HG03025 (cell line): ENCODE measurements around the gene CD40.
A peak's percentile ranks its signal among the peaks of the same experiment; 100 is the strongest.

Source experiments
- ATAC-seq: cut with Tn5 transposase; IDR thresholded peaks from one replicate; pipeline ENCODE4 v1.9.1; 2021; ENCODE audit warnings: mild to moderate bottlenecking, moderate library complexity; ENCODE audit not compliant: unreplicated experiment, low FRiP score

CD40 gene

DNA sequence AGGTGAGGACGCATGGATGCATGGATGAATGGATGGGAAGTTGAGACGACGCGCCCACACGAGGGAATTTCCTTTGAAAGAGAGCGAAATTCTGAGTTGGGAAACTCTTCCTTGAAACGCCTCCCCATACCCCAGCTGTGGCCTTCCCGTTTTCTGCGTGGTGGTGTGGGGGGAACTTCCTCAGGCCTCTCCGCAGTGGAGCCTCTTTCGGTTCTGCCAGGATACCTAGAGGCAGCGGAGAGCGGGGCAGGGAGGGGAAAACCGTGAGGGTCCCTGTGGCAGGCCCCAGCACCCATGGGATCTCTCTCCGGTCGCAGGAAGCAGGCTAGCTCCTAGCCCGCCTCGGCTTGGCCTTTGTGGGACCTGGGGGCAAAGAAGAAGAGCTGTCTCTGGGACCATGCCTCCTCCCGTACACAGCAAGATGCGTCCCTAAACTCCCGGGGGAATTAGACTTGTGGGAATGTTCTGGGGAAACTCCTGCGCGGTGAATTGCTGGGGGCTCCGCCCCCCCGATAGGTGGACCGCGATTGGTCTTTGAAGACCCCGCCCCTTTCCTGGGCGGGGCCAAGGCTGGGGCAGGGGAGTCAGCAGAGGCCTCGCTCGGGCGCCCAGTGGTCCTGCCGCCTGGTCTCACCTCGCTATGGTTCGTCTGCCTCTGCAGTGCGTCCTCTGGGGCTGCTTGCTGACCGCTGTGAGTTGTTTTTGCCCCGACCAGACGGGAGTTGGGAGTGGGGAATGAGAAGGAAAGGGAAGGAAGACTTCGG, at the start of gene CD40:
Gene CD40 (plus strand): TSS at position 611 of the 764 bp plus-strand sequence. CDS start 30 bp downstream, at position 641.
- peak; percentile 59 for ATAC-seq

DNA sequence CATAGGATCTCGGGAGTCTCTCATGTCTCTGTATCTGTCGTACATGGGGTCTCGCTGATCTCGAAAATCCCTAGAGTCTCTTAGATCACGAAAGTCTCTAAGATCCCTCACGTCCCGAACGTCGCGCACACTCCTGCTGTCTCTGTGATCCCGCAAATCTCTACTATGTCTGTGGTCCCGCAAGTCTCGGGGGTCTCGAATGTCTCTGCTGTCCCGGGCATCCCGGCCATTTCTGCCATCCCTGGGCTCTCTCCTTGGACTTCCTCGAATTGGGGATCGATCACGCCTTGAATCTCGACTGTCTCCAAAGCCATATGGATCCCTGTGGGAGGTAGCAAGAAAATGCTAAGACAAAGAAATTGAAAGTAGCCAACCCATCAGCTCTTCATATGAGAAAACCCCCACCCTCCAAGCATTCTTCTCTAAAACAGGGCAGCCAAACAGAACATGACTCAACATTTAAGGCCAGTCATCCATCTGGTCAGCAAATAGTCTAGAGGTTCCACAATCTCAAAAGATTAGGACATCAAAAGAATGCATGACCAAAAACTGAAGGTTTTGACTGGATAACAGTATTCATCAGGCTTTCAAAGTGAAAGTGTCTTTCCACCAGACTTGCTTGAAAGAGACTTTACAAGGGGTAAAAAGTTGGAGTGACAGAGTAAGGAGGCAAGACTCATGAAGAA, 47.8 kb upstream of the CD40 start:
- no peak for ATAC-seq

DNA sequence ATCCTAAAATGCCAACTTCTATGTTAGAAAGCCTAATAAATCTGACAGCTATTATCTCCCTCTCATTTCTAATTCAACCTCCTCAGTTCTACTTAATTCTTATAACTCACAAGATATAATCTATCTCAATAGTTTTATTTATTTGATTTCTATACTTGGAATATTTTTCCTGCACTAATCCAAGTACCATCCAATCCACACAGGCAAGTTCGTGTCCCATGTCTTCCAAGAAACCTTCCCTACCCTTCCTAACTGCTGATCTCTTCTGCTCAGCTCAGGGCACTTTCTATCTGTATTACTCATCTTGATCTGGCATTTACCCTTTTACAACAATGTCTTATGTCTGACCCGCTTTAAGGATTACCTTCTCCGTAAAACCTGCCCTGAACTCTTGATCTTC, 46.5 kb upstream of the CD40 start:
- ATAC-seq = no peak

DNA sequence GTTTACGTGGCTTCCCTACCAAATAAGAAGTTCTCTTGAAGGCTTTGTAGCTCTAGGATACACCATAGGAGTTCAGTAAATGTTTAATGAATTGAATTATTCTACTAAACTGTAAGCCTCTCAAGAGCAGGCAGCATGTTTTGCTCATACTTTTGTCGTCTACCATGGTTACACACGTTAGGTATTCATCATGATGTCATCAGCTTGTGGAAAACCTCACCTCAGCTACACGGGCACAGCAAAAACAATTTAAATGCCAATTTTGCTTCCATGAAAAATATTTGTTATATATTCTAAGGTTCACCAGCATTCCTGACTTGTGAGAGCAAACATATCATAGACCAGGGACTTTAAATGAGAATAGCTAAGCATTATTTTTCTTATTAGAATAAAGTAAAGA, 45.1 kb upstream of the CD40 start:
- no peak for ATAC-seq

DNA sequence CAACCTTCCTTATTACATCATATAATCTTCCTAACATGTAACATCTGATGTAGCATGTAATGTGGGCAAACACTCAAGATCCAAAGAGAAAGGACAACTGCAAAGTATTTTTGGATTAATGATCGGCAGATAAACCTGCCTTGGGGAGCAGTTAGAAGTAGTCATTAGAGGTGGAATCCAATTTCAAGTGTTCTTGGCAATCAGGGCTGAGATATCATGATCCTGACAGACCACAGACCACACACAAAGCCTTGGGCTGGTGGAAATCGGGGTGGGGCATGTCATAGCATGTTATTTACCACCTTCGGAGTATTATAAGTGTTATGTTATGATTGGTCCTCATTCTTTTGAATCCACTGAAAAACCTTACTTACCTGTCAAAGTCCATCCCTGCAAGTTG, 44.7 kb upstream of the CD40 start:
- no peak for ATAC-seq

DNA sequence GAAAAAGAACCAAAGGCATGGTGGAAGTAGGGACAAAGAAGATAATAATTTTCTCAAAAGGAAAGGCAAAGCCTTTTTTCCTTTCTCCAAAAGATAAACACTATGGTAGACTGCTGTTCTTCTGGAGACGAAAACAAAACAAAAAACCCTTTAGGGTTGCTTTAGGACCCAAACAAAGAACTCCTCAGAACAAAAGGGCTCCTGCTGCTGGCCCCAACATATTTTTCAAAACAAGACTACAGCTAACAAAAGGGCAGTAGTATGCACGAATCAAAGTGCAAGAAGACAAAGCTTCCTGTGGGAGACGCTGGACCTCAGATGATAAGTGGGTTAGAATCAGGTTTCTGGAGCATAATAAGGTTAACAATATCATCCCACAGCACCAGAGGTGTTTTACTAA, 44.1 kb upstream of the CD40 start:
- no peak for ATAC-seq

DNA sequence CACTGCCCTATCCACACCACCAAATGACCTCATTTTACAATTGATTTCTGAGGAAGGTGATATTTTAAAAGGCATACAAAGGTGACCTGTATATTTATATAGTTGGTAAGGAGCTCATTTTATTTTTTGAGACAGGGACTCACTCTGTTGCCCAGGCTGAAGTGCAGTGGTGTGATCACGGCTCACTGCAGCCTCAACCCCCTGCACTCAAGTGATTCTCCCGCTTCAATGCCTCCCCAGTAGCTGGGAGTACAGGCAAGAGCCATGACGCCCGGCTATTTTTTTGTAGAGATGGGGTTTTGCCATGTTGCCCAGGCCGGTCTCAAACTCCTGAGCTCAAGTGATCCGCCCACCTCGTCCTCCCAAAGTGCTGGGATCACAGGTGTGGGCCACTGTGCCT, 41.3 kb upstream of the CD40 start:
- ATAC-seq = no peak

DNA sequence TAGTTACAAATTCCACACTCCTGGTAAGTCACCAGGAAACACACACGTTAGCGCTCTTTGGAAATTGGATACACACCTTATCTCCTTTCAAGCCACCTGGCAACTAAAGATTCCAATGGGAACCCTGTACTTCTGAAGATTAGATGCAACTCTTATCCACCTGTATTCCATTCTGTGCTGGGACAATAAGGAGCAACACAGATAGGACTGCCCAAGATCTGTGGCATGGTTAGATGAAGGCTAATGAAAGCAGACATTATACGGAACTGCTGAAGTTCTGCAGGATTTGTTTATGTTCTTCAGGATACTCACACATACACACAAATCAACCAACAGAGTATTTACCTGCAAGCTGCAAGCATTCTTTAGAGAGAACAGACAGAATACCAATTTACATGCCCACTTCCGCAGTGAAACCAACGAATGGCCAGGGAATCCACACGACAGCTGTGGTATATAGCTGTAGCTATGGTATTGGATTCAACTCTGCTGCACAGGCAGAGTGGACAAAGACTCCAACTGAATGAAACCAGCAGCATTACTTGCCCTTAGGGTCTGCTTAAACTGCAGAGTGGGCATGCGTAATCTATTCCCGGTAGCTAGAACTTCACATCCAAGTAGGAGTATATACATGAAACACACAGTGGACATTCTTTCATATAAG, 40.3 kb upstream of the CD40 start:
- ATAC-seq = no peak

DNA sequence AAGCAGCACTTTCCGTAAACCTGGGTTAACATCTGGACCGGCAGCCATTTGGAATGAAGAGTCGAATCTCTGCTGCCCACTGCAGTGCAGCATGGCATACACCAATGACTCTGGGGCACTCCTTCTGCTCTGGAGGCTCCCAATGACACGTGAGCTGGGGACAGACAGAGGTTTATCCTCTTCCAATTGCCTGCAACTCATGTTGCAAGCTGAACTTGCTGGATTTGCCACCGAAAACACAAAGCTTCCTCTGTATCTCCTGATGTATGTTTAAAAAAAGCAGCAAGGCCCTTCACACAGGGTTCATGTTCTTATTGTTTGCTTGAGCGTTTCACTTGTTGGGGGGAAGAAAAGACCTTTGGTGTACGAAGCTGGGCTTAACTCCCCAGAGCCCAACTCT, 39.2 kb upstream of the CD40 start:
- ATAC-seq = no peak

DNA sequence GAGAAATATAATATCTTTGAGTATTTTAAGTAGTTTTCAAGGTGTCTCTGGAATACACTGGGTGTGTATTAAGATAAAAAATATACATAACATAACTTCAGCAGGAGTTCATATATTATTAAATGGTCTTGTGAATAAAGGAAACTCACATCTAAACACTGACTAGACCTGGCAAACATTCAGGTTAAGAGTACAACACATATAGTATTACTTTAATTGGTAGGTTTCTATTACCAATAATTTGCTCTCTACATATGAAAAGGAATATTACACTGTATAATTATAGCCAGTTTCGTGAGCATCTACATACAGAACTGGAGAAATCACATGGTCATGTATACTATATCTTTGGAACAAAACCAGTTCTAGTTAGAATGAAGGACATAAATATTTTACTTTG, 37.0 kb upstream of the CD40 start:
- ATAC-seq = no peak

DNA sequence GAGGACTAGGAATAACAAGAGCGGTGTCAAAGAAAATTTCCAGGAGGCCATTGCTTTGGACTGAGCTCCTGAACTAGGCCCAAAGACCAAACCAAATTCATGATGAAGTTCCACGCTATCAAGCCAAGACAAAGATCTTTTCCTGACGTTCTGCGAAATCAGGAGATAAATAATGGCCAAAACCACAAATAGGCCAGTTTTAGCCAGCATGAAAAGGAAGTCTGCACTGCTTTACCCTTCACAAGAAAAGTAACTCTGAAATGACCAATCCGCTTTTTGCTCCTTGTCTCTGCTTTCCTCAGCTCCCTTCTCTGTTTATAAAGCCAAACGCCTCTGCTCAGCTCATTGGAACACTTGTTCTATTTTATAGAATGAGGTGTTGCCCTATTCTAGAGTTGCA, 35.0 kb upstream of the CD40 start:
- no peak for ATAC-seq

DNA sequence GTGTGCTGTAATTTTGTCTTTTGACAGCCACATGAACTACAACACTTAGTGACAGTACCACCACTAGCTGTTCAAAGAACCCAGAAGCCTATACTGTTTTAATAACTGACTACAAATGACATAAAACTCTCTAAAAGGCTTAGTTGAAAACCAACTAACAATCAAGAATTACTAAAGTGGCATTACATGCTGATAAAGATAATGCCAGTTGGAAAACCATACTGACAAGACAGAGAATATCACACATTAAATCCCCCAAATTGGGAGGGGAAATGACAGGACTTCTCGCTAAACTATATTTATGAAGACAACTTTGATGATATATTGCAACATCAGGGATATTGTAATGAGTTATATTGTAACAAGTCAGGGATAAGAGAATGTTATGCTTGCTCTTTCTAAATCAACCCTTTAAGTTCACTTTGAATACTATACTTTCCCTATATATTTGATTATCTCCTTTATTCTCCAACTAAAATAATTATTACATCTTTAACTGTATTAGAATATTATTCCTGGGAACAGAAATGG, 34.5 kb upstream of the CD40 start:
- no peak for ATAC-seq

DNA sequence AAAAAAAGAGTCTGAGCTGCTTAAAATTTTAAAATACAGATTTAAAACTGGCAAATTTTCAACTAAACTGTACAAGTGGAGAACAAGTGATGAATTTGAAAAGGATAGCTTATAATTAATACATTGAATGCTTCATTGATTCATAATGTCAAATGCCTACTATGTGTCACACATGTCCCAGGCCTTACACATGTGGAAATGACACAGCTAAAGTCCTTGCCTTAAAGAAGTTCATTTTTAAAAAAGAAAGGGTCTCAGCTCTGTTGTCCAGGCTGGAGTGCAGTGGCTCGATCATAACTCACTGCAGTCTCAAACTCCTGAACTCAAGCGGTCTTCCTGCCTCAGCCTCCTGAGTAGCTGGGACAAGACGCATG, 33.3 kb upstream of the CD40 start:
- no peak for ATAC-seq

DNA sequence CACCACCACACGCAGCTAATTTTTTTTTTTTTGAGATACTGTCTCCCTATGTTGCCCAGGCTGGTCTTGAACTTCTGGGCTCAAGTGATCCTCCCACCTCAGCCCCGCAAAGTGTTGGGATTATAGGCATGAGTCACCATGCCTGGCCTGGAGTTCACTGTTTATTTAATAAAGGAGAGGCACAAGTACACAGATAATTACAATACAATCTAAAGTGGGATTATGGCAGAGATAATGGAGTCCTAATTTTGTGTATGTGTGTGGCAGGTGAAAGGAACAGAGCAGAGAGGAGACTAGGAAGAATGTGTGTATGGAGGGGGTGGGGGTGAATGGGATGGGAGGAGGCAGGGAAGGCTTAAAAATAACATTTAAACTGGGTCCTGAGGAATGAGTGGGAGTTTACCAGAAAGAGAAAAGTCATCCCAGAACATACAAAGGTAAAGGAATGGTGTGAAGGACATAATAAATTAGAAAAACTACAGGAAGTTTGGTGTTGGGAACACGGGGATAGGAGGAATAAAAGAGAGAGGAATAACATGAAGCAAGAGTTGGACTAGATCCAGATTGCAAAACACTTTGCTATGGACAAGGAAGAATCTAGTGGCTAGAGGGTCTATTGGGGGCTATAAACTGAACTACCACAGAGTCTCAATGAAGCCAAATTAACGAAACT, 32.8 kb upstream of the CD40 start:
- ATAC-seq = no peak

DNA sequence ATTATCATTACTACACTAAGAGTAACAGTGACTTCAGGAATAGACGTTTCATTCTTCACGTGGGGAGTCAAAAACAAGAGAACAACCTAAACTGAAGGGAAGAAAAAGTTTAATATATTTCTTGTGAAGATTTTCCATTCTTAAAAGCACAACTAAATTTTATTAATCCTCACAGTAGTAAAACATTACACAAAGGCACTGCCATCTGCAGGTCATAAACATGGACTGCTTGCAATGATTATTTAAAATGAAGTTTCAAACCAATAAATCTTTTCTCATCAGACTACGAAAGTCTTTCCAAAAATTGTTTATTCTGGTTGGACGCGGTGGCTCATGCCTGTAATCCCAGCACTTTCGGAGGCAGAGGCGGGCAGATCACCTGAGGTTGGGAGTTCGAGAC, 31.0 kb upstream of the CD40 start:
- no peak for ATAC-seq

DNA sequence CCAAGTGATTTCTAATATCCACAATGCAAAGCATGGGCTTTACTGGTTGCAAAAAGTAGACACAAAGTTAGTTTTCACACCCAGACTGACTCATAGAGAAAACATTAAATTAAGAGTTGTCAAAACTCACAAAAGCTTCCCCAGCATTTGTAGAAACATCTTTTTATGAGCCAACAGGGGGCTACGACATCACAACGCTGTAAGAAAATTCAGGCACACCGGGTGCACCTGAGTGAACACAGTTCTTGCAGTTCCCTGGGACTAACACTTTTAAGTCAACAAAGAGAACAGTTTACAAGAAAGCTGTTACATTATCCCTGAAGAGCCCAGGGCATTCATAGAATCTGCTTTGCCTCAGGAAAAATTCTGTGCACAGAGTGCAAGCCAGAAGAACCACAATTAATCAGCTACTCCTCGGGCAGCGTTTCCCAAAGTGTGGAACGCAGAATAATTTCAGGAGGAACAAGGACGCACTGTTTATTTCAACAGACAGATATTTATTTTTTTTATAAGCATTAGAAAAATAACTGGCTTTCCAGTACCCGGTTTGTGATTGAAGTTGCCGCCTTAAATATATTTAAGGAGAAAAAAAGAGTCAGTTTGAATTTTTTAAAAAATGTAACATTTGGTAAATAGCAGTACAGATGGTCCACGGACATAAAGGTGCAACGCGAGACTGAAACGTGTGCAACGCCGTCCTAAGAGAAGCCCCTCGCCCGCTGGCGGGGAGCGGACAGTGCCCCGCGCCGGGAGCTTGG, 29.5 kb upstream of the CD40 start:
- no peak for ATAC-seq

DNA sequence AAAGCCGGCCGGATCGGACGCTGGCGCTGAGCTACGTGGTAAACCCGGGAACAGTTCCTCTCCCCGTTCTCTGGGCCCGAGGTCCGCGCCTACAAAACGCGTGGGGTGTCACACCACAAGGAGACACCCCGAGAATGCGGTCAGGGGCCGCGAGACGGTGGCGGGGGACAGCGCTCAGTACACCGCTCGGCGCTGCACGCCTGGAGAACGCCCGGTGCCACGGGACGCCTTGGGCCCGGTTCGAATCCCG, 29.0 kb upstream of the CD40 start:
- ATAC-seq = peak; percentile 29

DNA sequence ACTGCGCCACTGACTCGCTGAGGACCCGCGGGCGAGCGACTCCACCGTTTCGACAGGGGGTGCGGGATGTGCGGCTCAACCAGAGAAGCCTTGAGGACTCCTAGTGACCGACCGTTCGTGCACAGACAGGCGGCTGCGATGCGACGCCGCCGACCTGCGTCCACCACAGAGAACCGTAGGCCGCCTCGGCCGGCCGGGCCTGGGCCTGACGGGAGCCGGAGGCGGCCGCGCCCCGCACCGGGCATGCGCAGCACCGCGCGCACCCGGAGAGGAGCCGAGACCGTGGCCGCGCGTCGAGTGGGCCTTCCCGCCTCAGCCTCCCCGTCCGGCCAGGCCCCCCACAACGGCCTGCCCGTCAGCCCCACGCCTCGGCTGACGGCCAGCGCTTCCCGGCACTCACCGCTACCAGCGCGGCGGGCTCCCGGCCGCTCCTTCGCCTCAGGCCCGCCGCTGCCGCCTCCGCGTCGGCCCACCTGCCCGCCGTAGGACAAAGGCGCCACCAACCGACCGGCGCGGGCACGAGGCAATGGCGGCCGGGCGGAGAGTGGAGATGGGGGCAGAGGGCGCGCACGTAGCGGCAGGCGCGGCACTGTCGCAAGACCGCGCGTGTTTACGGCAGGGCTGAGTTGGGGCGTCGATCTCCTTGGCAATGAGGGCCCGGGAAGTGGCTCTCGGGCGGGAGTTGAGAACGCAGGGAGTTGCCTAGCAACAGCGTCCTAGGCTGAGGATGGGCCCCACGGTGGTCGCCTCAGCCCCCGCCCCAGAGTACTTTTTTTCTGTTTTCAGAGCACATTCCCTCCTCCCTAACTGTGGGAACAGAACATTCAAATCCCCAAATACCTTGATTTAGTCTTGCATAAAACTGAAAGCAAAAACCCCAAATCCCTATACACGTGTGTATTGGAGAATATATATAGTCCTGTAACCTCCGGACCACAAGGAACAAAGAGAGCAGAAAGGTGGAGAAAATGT, 28.4 kb upstream of the CD40 start, which contains the start of gene NCOA5:
Gene NCOA5 (minus strand): TSS at position 546 of the 972 bp plus-strand sequence. CDS start 10,538 bp downstream, outside the sequence.
- ATAC-seq = peak; percentile 83
